ENCODE data around the gene CIDEB.

- TF ChIP-seq, protein P1, sequence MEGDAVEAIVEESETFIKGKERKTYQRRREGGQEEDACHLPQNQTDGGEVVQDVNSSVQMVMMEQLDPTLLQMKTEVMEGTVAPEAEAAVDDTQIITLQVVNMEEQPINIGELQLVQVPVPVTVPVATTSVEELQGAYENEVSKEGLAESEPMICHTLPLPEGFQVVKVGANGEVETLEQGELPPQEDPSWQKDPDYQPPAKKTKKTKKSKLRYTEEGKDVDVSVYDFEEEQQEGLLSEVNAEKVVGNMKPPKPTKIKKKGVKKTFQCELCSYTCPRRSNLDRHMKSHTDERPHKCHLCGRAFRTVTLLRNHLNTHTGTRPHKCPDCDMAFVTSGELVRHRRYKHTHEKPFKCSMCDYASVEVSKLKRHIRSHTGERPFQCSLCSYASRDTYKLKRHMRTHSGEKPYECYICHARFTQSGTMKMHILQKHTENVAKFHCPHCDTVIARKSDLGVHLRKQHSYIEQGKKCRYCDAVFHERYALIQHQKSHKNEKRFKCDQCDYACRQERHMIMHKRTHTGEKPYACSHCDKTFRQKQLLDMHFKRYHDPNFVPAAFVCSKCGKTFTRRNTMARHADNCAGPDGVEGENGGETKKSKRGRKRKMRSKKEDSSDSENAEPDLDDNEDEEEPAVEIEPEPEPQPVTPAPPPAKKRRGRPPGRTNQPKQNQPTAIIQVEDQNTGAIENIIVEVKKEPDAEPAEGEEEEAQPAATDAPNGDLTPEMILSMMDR (IDR thresholded peaks at IDR 0.05) = no peak
- TF ChIP-seq POLR2A (IDR thresholded peaks at IDR 0.05) = no peak
Observed at GRCh38 chr14:24261969-24262327, 45.8 kb downstream of the CIDEB start.

Measured in adrenal gland (tissue), 5 donors.